Gastrocnemius medialis (tissue), 4 donors: ENCODE data around the gene CRLF2.

Experiments
- CTCF ChIP-seq, 5 experiments: fragments of 450-650 bp in 3 of 5; fragments of 200-600 bp in 2 of 5; sonication (generic) in 2 of 5; IDR thresholded peaks in 4 of 5; conservative IDR thresholded peaks in 1 of 5; 1 replicate in 4 of 5; 2 replicates in 1 of 5; pipeline ENCODE4 v1.5.1; 2016 to 2019; ENCODE audit warnings: antibody characterized with exemption in 5 of 5, mild to moderate bottlenecking in 3 of 5, moderate library complexity in 3 of 5
- POLR2A ChIP-seq, 2 donors: fragments of 450-650 bp; IDR thresholded peaks; one replicate each; pipeline ENCODE4 v1.6.1; 2017; ENCODE audit warnings: antibody characterized with exemption in 2 of 2, mild to moderate bottlenecking in 2 of 2, moderate library complexity in 2 of 2

- TF ChIP-seq POLR2A (IDR thresholded peaks at IDR 0.05) (no peak), CTCF (IDR thresholded peaks at IDR 0.05 in 4 of 5, conservative IDR thresholded peaks at IDR 0.05 in 1 of 5) (no peak)
These were observed 8.9 kb upstream of the CRLF2 start for GRCh38 chrX:1221296-1221845.
